HG02852 (cell line): Measurements from ENCODE around the gene ZNF213.

ENCODE experiments used
- ATAC-seq: cut with Tn5 transposase; IDR thresholded peaks from one replicate; pipeline ENCODE4 v1.9.1; 2021; ENCODE audit warnings: mild to moderate bottlenecking, moderate library complexity; ENCODE audit not compliant: unreplicated experiment

Gene ZNF213

GRCh38 chr16:3134338-3135125 is at the start of gene ZNF213:
TSS of gene ZNF213 (plus strand) at chr16:3135029. CDS start at chr16:3137281, 2,252 bp downstream.
- ATAC-seq, result peak; percentile 87

- ATAC-seq, result no peak
Measured at GRCh38 chr16:3085868-3086595, 48.8 kb upstream of the ZNF213 start.

DNA sequence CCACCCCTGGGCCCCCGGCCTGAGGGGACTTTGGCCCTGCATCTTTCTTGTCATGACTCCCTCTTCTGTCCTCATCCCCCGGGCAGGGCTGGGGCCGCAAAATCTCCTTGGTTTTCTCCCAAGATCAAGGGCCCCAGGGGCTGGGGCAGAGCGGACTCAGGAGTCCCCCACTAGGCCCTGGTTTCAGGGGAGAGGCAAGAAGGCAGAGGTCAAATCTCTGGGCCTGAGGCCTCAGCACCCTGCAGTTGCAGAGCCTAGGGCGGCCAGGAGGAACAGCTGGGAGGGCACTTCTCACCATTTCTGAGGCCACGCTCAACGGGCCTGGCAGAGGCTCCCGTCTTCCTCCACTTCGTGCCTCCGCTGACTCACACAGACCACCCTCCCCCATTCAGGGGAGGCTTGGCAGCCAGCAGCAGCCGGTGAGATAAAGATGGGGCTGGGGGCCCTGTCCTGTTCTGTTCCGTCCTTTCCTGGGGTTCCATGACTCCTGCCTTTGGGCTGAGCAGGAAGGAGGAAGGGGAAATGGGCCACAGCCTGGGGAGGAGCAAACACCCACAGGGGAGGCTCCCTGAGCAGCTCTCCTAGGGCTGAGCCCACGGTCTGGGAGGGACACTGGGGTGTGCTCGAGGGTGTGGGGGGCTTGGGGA is 48.1 kb upstream of the ZNF213 start:
- ATAC-seq, result no peak

DNA sequence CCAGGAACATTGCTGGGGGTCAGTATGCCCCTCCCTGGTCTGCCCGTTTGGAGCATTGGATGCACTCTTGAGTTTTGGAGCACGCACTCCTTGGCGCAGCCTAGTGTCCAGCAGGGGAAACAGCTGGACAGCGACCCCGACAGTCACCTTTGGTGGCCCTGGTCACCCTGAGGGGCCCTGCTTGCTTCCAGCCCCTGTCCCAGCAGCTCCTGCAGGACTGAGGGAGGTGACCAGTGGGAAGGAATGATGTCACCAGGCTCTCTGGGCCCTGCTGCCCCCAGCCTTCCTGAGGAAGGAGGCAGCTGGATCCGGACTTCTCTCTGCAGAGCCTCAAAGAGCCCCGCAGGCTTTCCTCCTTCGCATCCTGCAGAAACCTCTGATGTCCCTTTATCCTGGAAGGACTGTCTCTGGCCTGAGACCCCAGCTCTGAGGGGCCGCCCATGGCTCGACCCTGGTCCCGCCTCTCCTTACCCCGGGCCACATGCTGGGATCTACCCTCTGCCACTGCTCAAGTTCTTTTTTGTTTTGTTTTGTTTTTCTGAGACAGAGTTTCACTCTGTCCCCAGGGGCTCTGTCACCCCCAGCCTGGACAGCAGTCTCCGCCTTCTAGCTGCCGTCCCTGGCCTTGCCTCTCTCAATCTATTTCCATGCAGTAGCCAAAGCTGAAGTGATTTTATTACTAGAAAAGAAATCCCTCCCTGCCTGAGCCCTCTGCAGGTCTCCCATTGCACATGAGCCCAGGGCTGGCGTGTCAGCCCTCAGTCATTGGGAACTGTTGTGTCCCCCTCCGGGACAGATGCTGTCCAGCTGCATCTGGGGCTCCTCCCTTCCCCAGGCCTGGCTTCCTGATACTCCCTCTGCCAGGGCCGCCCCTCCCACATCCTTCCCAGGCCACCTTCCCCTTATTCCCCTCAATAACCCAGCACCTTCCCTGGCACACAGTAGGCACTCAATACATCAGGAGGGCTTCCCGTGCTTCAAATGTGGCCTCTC is 47.3 kb upstream of the ZNF213 start:
- ATAC-seq, result no peak

DNA sequence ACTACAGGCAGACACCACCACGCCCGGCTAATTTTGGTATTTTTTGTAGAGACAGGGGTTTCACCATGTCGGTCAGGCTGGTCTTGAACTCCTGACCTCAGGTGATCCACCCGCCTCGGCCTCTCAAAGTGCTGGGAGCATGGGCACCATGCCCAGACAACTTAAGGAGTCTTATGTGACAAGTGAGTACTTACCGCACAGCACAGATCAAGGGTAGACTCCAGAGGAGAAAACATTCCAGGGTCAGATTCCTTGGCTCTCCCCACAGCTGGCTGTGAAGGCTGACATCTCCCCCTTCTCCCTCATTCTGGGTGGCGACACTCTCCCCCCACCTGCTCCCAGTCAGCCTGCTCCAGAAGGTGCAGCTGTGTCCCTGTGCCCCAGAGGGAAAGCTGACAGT is 46.4 kb upstream of the ZNF213 start:
- ATAC-seq, result no peak

GRCh38 chr16:3088925-3089716 is 45.7 kb upstream of the ZNF213 start:
- ATAC-seq, result no peak

DNA sequence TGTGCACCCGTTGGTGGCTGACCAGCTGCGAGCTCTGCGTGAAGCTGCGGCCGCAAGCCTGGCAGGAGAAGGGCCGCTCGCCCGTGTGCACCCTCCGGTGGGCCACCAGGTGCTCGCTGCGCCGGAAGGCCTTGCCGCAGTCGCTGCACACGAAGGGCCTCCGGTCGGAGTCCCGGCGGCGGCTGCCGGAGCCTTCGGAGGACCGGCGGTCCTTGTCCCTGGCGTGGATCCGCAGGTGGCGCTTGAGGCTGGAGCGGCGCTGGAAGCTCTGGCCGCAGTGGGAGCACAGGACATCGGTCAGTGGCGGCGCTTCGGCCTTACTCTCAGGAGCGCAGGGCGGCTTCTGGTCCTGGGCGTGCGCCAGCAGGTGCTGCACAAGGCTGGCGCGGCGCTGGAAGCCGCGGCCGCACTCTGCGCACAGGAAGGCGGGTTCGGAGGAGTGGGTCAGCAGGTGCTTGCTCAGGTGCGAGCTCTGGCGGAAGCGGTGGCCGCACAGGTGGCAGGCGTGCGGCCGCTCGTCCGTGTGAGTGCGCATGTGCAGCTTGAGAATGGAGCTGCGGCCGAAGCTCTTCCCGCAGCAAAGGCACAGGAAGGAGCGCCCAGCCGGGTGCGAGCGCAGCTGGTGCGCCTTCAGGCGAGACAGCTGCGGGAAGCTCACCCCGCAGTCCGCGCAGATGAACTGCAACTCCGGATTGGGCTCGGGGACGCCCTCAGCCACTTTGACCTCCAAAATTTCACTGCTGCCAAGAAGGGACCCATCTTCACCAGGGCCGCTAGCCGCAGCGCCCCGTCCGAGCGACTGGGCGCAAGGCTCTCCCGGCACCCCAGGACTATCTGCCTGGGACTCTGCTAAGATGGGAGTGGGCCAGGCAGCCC is 44.9 kb upstream of the ZNF213 start:
- ATAC-seq, result no peak

GRCh38 chr16:3091551-3091950 is 43.3 kb upstream of the ZNF213 start:
- ATAC-seq, result no peak

GRCh38 chr16:3092501-3092941 is 42.3 kb upstream of the ZNF213 start:
- no peak for ATAC-seq

- ATAC-seq, result no peak
Measured at GRCh38 chr16:3094289-3095027, 40.4 kb upstream of the ZNF213 start.

- ATAC-seq, result peak; percentile 69
Measured at GRCh38 chr16:3095869-3096268, 39.0 kb upstream of the ZNF213 start.

- ATAC-seq, result no peak
Measured at GRCh38 chr16:3096362-3096761, 38.5 kb upstream of the ZNF213 start.

- ATAC-seq, result no peak
Measured at GRCh38 chr16:3097266-3097665, 37.6 kb upstream of the ZNF213 start.

- ATAC-seq, result no peak
Measured at GRCh38 chr16:3098459-3099394, 36.1 kb upstream of the ZNF213 start, which contains the start of gene ZSCAN10. TSS of gene ZSCAN10 (minus strand) at chr16:3099294. CDS start at chr16:3092937, 6,357 bp downstream.

GRCh38 chr16:3099395-3099731 is 35.5 kb upstream of the ZNF213 start:
- ATAC-seq, result no peak

- ATAC-seq, result peak; percentile 63
Measured at GRCh38 chr16:3099732-3100499, 34.9 kb upstream of the ZNF213 start.
